Measurements from ENCODE around the gene GPR132.

GRCh38 chr14:105060751-105061427 is 4.3 kb downstream of the GPR132 start:
- no peak for TF ChIP-seq CTCF (IDR thresholded peaks at IDR 0.05)
- TF ChIP-seq POLR2AphosphoS5 (IDR thresholded peaks at IDR 0.05; ENCODE audit: low read depth, low read length): no peak
- TF ChIP-seq, protein P1, sequence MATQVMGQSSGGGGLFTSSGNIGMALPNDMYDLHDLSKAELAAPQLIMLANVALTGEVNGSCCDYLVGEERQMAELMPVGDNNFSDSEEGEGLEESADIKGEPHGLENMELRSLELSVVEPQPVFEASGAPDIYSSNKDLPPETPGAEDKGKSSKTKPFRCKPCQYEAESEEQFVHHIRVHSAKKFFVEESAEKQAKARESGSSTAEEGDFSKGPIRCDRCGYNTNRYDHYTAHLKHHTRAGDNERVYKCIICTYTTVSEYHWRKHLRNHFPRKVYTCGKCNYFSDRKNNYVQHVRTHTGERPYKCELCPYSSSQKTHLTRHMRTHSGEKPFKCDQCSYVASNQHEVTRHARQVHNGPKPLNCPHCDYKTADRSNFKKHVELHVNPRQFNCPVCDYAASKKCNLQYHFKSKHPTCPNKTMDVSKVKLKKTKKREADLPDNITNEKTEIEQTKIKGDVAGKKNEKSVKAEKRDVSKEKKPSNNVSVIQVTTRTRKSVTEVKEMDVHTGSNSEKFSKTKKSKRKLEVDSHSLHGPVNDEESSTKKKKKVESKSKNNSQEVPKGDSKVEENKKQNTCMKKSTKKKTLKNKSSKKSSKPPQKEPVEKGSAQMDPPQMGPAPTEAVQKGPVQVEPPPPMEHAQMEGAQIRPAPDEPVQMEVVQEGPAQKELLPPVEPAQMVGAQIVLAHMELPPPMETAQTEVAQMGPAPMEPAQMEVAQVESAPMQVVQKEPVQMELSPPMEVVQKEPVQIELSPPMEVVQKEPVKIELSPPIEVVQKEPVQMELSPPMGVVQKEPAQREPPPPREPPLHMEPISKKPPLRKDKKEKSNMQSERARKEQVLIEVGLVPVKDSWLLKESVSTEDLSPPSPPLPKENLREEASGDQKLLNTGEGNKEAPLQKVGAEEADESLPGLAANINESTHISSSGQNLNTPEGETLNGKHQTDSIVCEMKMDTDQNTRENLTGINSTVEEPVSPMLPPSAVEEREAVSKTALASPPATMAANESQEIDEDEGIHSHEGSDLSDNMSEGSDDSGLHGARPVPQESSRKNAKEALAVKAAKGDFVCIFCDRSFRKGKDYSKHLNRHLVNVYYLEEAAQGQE (IDR thresholded peaks at IDR 0.05; ENCODE audit: insufficient read depth in 1 of 2, low read depth in 2 of 2, low read length in 1 of 2): no peak
- TF ChIP-seq SIN3A (IDR thresholded peaks at IDR 0.05; ENCODE audit: borderline replicate concordance, insufficient read depth, low read depth, low read length): no peak
- TF ChIP-seq TCF7L2 (IDR thresholded peaks at IDR 0.05; ENCODE audit: low read depth, low read length): no peak
